DND-41 (cell line): Measurements from ENCODE around the gene TMEM184B.

Source experiments
- ATAC-seq: fragments of 200-7000 bp; cut with Tn5 transposase; 3 replicates; pipeline ENCODE4 v1.9.1; 2021; ENCODE audit warnings: low read depth; ENCODE audit not compliant: insufficient read depth
- DNase-seq: peaks from one replicate; pipeline ENCODE4 v3.0.0-alpha.2; 2020
- H2AFZ ChIP-seq: 2 replicates; pipeline ENCODE4 v1.6.0; 2012; ENCODE audit warnings: low read depth, low read length
- H3K27ac ChIP-seq: 2 replicates; pipeline ENCODE4 v1.5.1; 2012; ENCODE audit warnings: low read length, inconsistent platforms
- H3K27me3 ChIP-seq: fragments of 200-600 bp; sonication (generic); 2 replicates; pipeline ENCODE4 v1.6.0; 2012; ENCODE audit warnings: low read length, mild to moderate bottlenecking, inconsistent platforms; ENCODE audit not compliant: insufficient read depth, poor library complexity
- H3K36me3 ChIP-seq: 2 replicates; pipeline ENCODE4 v1.5.1; 2012; ENCODE audit warnings: low read length, inconsistent platforms; ENCODE audit not compliant: insufficient read depth
- H3K4me1 ChIP-seq: 2 replicates; pipeline ENCODE4 v1.5.1; 2012; ENCODE audit warnings: mild to moderate bottlenecking, low read length; ENCODE audit not compliant: insufficient read depth
- H3K4me2 ChIP-seq: 2 replicates; pipeline ENCODE4 v1.6.0; 2012; ENCODE audit warnings: mild to moderate bottlenecking, moderate library complexity, low read length, inconsistent platforms; ENCODE audit not compliant: insufficient read depth
- H3K4me3 ChIP-seq, 2 experiments: fragments of 200-600 bp in 1 of 2; shearing (Covaris generic) in 1 of 2; 2 replicates each; pipeline ENCODE4 v1.5.1; 2012 to 2016; ENCODE audit warnings: inconsistent platforms in 2 of 2, low read length in 2 of 2, mild to moderate bottlenecking in 2 of 2, low read depth in 1 of 2, moderate library complexity in 1 of 2
- H3K79me2 ChIP-seq: 2 replicates; pipeline ENCODE4 v1.6.0; 2012; ENCODE audit warnings: low read length, inconsistent platforms; ENCODE audit not compliant: insufficient read depth
- H3K9ac ChIP-seq: 2 replicates; pipeline ENCODE4 v1.6.0; 2012; ENCODE audit warnings: low read depth, mild to moderate bottlenecking, inconsistent platforms, low read length, moderate library complexity
- H3K9me3 ChIP-seq: 2 replicates; pipeline ENCODE4 v1.5.1; 2012; ENCODE audit warnings: low read length, moderate library complexity, mild to moderate bottlenecking, inconsistent platforms; ENCODE audit not compliant: insufficient read depth, severe bottlenecking
- H4K20me1 ChIP-seq: 2 replicates; pipeline ENCODE4 v1.6.0; 2012; ENCODE audit warnings: low read length; ENCODE audit not compliant: insufficient read depth
- CTCF ChIP-seq: IDR thresholded peaks from 2 replicates; pipeline ENCODE4 v1.5.1; 2012; ENCODE audit warnings: borderline replicate concordance, low read length, moderate library complexity, mild to moderate bottlenecking; ENCODE audit not compliant: poor library complexity, severe bottlenecking; ENCODE audit errors: extremely low read depth
- EZH2 ChIP-seq: IDR thresholded peaks from 3 replicates; pipeline ENCODE4 v1.6.1; 2012; ENCODE audit warnings: borderline replicate concordance, low read depth, mild to moderate bottlenecking, moderate library complexity, low read length, inconsistent platforms; ENCODE audit not compliant: severe bottlenecking

Gene TMEM184B

DNA sequence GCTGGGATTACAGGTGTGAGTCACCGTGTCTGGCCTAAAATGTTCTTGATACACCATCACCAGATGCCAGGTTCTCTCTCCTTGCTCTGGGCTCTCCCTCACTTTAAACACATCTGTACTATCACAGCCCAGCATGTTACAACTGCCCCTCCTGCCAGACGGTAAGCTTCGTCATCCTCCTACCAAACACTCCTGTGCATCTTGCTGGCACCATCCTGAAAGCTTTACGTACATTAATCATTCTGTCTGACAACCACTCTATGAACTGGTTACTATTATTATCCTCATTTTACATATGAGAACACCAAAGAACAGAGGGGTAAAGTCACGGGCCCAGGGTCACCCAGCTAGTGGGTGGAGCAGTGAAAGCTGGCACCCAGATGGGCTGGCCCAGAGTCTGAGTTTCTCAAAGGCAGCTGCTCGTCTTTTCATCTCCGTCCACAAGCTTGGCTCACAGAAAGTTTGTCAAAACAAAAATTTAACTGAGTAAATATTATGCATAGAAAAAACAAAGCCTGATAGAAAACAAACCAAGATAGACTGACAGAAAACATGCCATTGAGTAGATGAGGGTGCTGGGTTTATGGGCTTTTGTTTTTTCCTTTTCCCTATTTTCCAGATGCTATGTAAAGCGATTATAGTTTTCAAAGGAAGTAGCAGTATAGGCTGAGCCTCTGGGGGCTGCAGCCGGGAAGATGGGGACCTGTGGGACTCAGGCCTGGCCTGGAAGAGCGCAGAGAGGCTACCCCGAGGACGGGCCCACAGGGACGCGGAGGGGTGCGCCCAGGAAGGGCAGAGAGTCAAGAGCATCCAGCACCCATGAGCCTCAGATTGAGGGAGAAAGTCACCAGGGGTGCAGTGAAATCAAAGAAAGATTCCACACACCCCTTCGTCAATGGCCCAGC is 100.6 kb downstream of the TMEM184B start:
- H3K27me3 ChIP-seq: no peaks in the 10 kb centered on the region
- H3K36me3 ChIP-seq: peaks cover 53% of the 10 kb centered on the region
- no peaks in the 10 kb centered on the region for H3K9me3 ChIP-seq
- peaks cover 50% of the 10 kb centered on the region for H3K79me2 ChIP-seq
- no peak overlapping the region for H2AFZ ChIP-seq
- DNase-seq (no peak), ATAC-seq (no peak)
- no peak overlapping the region for H3K9ac ChIP-seq
- H3K4me3 ChIP-seq: no peak overlapping the region
- H3K27ac ChIP-seq: no peak overlapping the region
- no peak overlapping the region for H3K4me2 ChIP-seq
- TF ChIP-seq EZH2 (no peak), CTCF (no peak)
- peaks cover 46% of the 10 kb centered on the region for H4K20me1 ChIP-seq
- H3K4me1 ChIP-seq: peaks cover 4% of the 10 kb centered on the region; the same call in 1 of the 2 replicates

DNA sequence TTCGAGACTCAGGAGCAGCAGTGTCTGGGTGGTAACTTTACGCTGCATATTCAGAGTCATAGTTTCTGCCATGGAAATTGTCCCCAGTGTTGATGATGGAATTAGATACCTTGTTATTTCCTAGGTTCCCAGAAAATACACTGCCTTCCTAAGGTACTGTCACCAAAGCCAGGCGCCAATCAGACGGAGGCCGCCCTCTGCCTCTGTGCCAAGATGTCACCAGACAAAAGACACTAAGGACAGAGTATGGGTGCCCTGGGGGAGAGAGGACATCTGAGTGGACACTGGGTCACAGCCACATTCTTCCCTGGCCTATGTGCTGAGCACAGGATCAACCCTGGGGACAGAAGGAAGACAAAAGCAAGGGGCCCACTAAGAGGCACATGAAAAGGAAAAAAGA is 102.3 kb downstream of the TMEM184B start:
- no peaks in the 10 kb centered on the region for H3K27me3 ChIP-seq
- H3K79me2 ChIP-seq: peaks cover 34% of the 10 kb centered on the region
- no peak overlapping the region for H3K4me2 ChIP-seq
- DNase-seq (no peak), ATAC-seq (no peak)
- H4K20me1 ChIP-seq: peaks cover 34% of the 10 kb centered on the region
- no peaks in the 10 kb centered on the region for H3K4me1 ChIP-seq
- no peak overlapping the region for H3K27ac ChIP-seq
- H3K9me3 ChIP-seq: no peaks in the 10 kb centered on the region
- H3K9ac ChIP-seq: no peak overlapping the region
- no peak overlapping the region for H2AFZ ChIP-seq
- TF ChIP-seq CTCF (no peak), EZH2 (no peak)
- peaks cover 50% of the 10 kb centered on the region for H3K36me3 ChIP-seq
- H3K4me3 ChIP-seq: no peak overlapping the region
